8988T (cell line): ENCODE data around the gene PLXNB2.
"Not testable (repeated sequence)": the region's sequence is repeated elsewhere in the genome, so short reads cannot be mapped to it uniquely, and the experiment has no call there.

Source experiments
- DNase-seq: peaks from one replicate; pipeline ENCODE4 v3.0.0; 2011

PLXNB2 gene, protein sequence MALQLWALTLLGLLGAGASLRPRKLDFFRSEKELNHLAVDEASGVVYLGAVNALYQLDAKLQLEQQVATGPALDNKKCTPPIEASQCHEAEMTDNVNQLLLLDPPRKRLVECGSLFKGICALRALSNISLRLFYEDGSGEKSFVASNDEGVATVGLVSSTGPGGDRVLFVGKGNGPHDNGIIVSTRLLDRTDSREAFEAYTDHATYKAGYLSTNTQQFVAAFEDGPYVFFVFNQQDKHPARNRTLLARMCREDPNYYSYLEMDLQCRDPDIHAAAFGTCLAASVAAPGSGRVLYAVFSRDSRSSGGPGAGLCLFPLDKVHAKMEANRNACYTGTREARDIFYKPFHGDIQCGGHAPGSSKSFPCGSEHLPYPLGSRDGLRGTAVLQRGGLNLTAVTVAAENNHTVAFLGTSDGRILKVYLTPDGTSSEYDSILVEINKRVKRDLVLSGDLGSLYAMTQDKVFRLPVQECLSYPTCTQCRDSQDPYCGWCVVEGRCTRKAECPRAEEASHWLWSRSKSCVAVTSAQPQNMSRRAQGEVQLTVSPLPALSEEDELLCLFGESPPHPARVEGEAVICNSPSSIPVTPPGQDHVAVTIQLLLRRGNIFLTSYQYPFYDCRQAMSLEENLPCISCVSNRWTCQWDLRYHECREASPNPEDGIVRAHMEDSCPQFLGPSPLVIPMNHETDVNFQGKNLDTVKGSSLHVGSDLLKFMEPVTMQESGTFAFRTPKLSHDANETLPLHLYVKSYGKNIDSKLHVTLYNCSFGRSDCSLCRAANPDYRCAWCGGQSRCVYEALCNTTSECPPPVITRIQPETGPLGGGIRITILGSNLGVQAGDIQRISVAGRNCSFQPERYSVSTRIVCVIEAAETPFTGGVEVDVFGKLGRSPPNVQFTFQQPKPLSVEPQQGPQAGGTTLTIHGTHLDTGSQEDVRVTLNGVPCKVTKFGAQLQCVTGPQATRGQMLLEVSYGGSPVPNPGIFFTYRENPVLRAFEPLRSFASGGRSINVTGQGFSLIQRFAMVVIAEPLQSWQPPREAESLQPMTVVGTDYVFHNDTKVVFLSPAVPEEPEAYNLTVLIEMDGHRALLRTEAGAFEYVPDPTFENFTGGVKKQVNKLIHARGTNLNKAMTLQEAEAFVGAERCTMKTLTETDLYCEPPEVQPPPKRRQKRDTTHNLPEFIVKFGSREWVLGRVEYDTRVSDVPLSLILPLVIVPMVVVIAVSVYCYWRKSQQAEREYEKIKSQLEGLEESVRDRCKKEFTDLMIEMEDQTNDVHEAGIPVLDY (N-terminal part only)

GRCh38 chr22:50306753-50307749 lies at the start of gene PLXNB2:
PLXNB2 (minus strand) TSS chr22:50307646; CDS start chr22:50290584, 17,062 bp downstream.
- peak; percentile 81 for DNase-seq

- DNase-seq: no peak
Observed at GRCh38 chr22:50357222-50357621, 49.8 kb upstream of the PLXNB2 start.

DNA sequence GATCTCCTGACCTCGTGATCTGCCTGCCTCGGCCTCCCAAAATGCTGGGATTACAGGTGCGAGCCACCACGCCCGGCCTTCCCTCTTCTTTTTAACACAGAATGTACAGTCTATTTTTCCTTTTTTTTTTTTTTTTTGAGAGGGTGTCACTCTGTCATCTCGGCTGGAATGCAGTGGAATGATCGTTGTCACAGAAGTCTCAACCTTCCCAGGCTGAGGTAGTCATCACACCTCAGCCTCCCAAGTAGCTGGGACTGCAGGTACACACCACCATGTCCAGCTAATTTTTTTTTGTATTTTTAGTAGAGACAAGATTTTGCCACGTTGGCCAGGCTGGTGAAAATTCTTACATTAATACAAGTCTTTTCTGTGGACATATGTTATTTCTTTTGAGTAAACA lies 48.7 kb upstream of the PLXNB2 start:
- no peak for DNase-seq

DNA sequence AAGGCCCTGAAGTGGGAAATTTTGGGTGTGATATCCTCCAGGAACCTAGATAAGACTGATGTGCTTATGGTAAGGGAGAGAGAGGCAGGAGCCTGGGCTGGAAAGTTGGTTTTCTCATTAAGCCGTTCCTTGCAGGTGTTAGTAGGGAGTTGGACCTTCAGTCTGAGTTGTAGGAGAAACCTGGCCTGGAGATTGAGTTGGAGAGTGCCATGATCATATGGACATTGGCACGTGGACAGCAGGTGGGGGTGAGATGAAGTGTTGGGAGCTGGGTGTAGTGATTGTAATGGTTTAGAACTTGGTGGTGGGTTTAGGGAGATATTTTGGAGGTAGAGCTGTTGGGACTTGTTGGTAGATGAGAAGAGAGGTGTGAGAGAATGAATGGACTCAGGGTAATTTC lies 40.6 kb upstream of the PLXNB2 start:
- DNase-seq: no peak

DNA sequence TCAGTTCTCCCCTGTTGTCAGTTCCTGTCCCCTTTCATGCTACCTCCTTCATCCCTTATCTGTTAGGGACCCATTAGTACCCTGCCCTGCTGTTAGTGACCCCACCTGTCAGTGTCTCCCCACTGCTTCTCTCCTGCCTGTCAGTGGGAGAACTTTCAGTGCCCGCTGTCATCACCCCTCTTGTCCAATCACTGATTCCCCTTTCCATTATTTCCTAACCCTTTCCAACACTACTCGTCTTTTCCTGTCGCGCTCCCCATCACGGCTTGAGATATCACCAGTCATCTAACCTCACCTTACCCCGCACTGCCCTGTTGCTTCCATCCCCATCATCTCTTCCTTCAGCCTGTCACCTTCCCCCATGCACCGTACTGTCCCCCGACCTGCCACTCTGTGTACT lies 39.7 kb upstream of the PLXNB2 start:
- no peak for DNase-seq

DNA sequence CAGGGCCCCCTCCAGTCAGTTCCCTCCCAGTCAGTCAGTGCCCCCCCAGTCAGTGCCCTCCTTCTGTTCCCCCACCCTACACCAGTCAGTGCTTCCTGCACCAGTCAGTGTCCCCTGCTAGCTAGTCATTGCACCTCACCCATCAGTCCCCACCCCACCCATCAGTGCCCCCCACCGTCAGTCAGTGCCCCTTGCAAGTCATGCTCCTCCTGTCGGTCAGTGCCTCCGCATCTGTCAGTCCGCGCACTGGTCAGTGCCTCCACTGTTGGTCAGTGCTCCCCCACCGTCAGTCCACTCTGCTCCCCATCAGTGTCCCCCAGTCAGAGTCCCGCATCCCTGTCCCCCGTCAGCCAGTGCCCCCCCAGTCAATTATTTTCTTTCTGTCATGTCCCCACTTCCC lies 39.0 kb upstream of the PLXNB2 start:
- DNase-seq: no peak

DNA sequence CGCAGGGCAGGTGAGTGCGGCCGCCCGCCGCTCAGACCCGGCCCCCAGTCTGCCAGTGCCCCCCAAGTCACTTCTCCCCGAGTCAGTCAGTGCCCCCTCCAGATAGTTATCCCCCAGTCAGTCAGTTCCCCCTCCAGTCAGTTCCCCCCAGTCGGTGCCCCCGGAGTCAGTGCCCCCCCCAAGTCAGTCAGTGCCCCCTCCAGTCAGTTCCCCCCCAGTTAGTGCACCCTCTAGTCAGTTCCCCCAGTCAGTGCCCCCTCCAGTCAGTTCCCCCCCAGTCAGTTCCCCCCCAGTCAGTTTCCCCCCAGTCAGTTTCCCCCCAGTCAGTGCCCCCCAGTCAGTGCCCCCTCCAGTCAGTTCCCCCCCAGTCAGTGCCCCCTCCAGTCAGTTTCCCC lies 36.1 kb upstream of the PLXNB2 start:
- DNase-seq: no peak

GRCh38 chr22:50342651-50343540 lies 35.5 kb upstream of the PLXNB2 start, which contains the start of gene PPP6R2:
PPP6R2 (plus strand) TSS chr22:50343327; CDS start chr22:50393909, 50,582 bp downstream.
- no peak for DNase-seq

GRCh38 chr22:50341977-50342650 lies 34.7 kb upstream of the PLXNB2 start:
- DNase-seq: no peak

GRCh38 chr22:50339945-50340879 lies 32.8 kb upstream of the PLXNB2 start:
- DNase-seq: no peak

DNA sequence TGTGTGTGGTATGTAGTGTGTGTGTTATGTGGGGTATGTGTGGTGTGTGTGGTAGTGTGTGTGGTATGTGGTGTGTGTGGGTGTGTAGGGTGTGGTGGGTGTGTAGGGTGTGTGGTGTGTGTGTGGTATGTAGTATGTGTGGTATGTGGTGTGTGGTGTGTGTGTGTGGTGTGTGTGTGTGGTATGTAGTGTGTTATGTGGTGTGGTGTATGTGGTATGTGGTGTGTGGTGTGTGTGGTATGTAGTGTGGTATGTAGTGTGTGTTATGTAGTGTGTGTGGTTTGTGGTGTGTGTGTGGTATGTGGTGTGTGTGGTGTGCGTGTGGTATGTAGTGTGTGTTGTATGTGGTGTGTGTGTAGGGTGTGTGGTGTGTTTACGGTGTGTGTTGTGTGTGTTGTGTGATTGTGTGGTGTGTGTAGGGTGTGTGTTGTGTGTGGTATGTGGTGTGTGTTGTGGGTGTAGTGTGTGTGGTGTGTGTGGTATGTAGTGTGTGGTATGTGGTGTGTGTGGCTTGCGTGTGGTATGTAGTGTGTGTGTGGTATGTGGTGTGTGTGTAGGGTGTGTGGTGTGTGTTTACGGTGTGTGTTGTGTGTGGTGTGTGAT lies 31.5 kb upstream of the PLXNB2 start:
- no peak for DNase-seq

GRCh38 chr22:50338042-50338573 lies 30.7 kb upstream of the PLXNB2 start:
- no peak for DNase-seq

DNA sequence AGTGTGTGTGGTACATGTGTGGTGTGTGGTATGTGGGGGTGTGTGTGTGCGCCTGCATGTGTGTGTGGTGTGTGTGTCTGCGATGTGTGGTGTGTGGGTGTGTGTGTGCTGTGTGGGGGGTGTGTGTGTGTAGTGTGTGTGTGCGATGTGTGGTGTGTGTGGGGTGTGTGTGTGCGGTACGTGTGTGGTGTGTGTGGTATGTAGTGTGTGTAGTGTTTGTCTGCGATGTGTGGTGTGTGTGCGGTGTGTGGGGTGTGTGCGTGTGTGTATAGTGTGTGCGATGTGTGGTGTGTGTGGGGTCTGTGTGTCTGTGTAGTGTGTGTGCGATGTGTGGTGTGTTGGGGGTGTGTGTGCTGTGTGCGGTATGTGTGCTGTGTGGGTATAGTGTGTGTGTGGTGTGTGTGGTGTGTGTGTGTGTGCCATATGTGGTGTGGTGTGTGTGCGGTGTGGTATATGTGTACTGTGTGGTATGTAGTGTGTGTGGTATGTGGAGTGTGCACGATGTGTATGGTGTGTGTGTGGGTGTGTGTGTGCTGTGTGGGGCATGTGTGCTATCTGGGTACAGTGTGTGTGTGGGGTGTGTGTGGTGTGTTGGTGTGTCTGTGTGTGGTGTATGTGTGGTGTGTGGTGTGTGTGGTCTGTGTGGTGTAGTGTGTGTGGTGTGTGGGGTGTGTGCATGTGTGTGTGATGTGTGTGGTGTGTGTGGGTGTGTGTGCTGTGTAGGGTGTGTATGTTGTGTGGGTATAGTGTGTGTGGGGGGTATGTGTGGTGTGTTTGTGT lies 30.0 kb upstream of the PLXNB2 start:
- no peak for DNase-seq

DNA sequence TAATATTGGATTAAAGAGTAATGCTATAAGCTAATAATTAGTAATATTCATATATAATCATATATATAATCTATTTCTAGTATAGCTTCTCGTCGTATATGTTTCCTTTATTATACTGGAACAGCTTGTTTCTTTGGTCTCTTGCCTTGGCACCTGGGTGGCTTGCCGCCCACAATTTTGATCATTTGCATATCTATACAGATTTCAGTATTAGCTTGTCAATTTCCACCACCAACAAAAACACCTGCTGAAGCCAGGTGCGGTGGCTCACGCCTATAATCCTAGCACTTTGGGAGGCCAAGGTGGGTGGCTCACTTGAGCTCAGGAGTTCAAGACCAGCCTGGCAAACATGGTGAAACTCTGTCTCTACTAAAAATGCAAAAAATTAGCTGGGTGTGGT lies 27.0 kb upstream of the PLXNB2 start:
- DNase-seq: not testable (repeated sequence)

GRCh38 chr22:50329236-50329635 lies 21.8 kb upstream of the PLXNB2 start:
- DNase-seq: no peak

GRCh38 chr22:50327711-50328019 lies 20.2 kb upstream of the PLXNB2 start:
- DNase-seq: no peak

DNA sequence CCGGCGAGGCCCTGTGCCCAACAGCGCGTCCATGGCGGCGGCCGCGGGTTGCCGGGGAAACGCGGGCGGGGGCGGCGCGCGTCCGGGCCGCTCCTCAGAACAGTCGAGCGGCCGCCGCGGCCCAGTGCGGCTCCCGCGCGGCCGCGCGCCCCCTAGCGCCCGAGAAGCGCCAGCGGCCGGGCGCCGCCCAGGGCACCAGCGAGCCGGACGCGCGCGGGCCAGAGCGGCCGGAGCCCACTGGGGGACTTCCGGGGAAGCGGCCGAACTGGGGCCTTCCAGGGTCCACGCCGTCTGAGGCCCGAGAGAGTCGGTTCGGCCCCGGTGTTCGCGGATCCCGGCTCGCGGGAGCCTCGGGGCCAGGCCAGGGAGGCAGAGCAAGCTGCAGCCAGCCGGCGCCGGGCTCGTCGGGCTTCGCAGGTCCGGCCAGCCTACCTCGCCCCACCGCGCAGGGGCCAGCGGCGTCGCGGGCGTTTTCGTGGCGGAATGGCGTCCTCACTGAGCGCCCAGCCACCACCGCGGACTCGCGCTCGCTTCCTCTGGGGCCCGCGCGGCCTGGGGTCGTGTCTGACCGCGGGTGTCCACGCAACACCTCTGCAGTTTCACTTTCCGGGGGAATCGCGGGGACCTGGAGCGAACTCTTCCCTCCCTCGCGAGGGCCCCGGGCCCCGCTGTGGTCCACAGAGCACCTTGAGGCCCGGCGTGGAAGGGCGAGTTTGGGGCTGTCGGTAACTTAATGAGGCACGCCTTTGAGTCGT lies 19.7 kb upstream of the PLXNB2 start, which contains the start of gene DENND6B:
Gene DENND6B, minus strand, starts transcription at position 57 of the 755 bp plus-strand sequence. Its CDS starts 24 bp downstream, at position 33.
- DNase-seq: peak; percentile 74
